GM23338 (cell line): ENCODE data around the gene MAP1S. TPM values are rescaled to one million over a fixed set of nuclear protein-coding genes. Genes with fewer than 3 reads are reported as not detected.

ENCODE experiments used
- ATAC-seq: fragments of 200-7000 bp; cut with Tn5 transposase; 3 replicates; pipeline ENCODE4 v1.9.1; 2020
- DNase-seq: peaks from one replicate; pipeline ENCODE4 v3.0.0-alpha.2; 2015; ENCODE audit warnings: low spot score
- H2AFZ ChIP-seq: fragments of 200-600 bp; sonication (generic); 2 replicates; pipeline ENCODE4 v1.8.0; 2016; ENCODE audit warnings: antibody characterized with exemption, mild to moderate bottlenecking, moderate library complexity
- H3F3A ChIP-seq: fragments of 200-600 bp; sonication (generic); replicated peaks from 2 replicates; pipeline ENCODE4 v1.8.0; 2017; ENCODE audit warnings: antibody characterized with exemption, mixed run types, low read depth
- H3K27ac ChIP-seq: fragments of 200-600 bp; sonication (generic); 2 replicates; pipeline ENCODE4 v1.6.1; 2016; ENCODE audit warnings: low read depth
- H3K27me3 ChIP-seq: fragments of 200-600 bp; sonication (generic); 2 replicates; pipeline ENCODE4 v1.8.0; 2016; ENCODE audit warnings: mild to moderate bottlenecking, mixed run types, moderate library complexity; ENCODE audit not compliant: insufficient read depth
- H3K36me3 ChIP-seq: fragments of 200-600 bp; sonication (generic); 2 replicates; pipeline ENCODE4 v1.8.0; 2016; ENCODE audit warnings: mild to moderate bottlenecking; ENCODE audit not compliant: insufficient read depth
- H3K4me1 ChIP-seq: fragments of 200-600 bp; sonication (generic); 2 replicates; pipeline ENCODE4 v1.8.0; 2016; ENCODE audit warnings: mild to moderate bottlenecking, moderate library complexity; ENCODE audit not compliant: insufficient read depth
- H3K4me2 ChIP-seq: fragments of 200-600 bp; sonication (generic); 2 replicates; pipeline ENCODE4 v1.7.1; 2017; ENCODE audit warnings: mixed run types
- H3K4me3 ChIP-seq: fragments of 200-600 bp; sonication (generic); 2 replicates; pipeline ENCODE4 v1.6.1; 2016; ENCODE audit warnings: mixed run types
- H3K79me2 ChIP-seq: fragments of 200-600 bp; sonication (generic); replicated peaks from 2 replicates; pipeline ENCODE4 v1.8.0; 2017; ENCODE audit warnings: mild to moderate bottlenecking; ENCODE audit not compliant: insufficient read depth
- H3K9me2 ChIP-seq: fragments of 200-600 bp; sonication (generic); 2 replicates; pipeline ENCODE4 v1.8.0; 2017; ENCODE audit not compliant: insufficient read depth
- H4K20me1 ChIP-seq: fragments of 200-600 bp; sonication (generic); replicated peaks from 2 replicates; pipeline ENCODE4 v1.8.0; 2017; ENCODE audit warnings: mild to moderate bottlenecking; ENCODE audit not compliant: insufficient read depth
- H3K27ac Mint-ChIP-seq: 2 replicates; pipeline ENCODE4 v1.8.0; 2020; ENCODE audit warnings: inconsistent platforms, mild to moderate bottlenecking, moderate library complexity, mixed read lengths
- H3K27me3 Mint-ChIP-seq: 3 replicates; pipeline ENCODE4 v1.8.0; 2022; ENCODE audit warnings: low read depth, mild to moderate bottlenecking, moderate library complexity, mixed read lengths, inconsistent platforms; ENCODE audit not compliant: insufficient read depth, poor library complexity
- H3K36me3 Mint-ChIP-seq: 3 replicates; pipeline ENCODE4 v1.8.0; 2021; ENCODE audit warnings: low read depth, mild to moderate bottlenecking, inconsistent platforms, moderate library complexity, mixed read lengths
- H3K4me1 Mint-ChIP-seq: 3 replicates; pipeline ENCODE4 v1.8.0; 2020; ENCODE audit warnings: mild to moderate bottlenecking, inconsistent platforms, mixed read lengths
- H3K4me3 Mint-ChIP-seq: 3 replicates; pipeline ENCODE4 v1.8.0; 2021; ENCODE audit warnings: moderate library complexity, mild to moderate bottlenecking, inconsistent platforms, mixed read lengths
- H3K9me3 Mint-ChIP-seq: 3 replicates; pipeline ENCODE4 v1.8.0; 2020; ENCODE audit warnings: moderate library complexity, mild to moderate bottlenecking, inconsistent platforms, mixed read lengths
- CREB1 ChIP-seq: fragments of 250-450 bp; sonication (Bioruptor Pico); IDR thresholded peaks from 2 replicates; pipeline ENCODE4 v1.5.0; 2020; ENCODE audit warnings: low read depth, mild to moderate bottlenecking, moderate library complexity
- CTCF ChIP-seq, 2 experiments: fragments of 200-600 bp in 1 of 2; sonication (generic) in 1 of 2; conservative IDR thresholded peaks; 2 replicates each; pipeline versions ENCODE4 v1.5.1 to v1.6.1; 2016 to 2017; ENCODE audit warnings: antibody characterized with exemption in 2 of 2, low read depth in 2 of 2, mild to moderate bottlenecking in 2 of 2, moderate library complexity in 1 of 2
- ETS1 ChIP-seq: IDR thresholded peaks from 2 replicates; pipeline ENCODE4 v1.6.1; 2016; ENCODE audit warnings: antibody characterized with exemption
- EZH2 ChIP-seq: fragments of 200-600 bp; sonication (generic); IDR thresholded peaks from one replicate; pipeline ENCODE4 v1.8.0; 2017; ENCODE audit warnings: antibody characterized with exemption, mild to moderate bottlenecking, low read depth; ENCODE audit not compliant: unreplicated experiment
- EZH2phosphoT487 ChIP-seq: fragments of 200-600 bp; sonication (generic); IDR thresholded peaks from one replicate; pipeline ENCODE4 v1.8.1; 2018; ENCODE audit warnings: antibody characterized with exemption; ENCODE audit not compliant: unreplicated experiment
- JUNB ChIP-seq: IDR thresholded peaks from one replicate; pipeline ENCODE4 v1.6.1; 2016; ENCODE audit warnings: antibody characterized with exemption; ENCODE audit not compliant: unreplicated experiment
- NANOG ChIP-seq: IDR thresholded peaks from 2 replicates; pipeline ENCODE4 v1.6.1; 2016; ENCODE audit warnings: antibody characterized with exemption, borderline replicate concordance
- POLR2AphosphoS5 ChIP-seq: IDR thresholded peaks from 2 replicates; pipeline ENCODE4 v1.6.1; 2016; ENCODE audit warnings: antibody characterized with exemption, low read depth
- REST ChIP-seq: IDR thresholded peaks from one replicate; pipeline ENCODE4 v1.6.1; 2018; ENCODE audit warnings: antibody characterized with exemption; ENCODE audit not compliant: unreplicated experiment
- STAT1 ChIP-seq: IDR thresholded peaks from one replicate; pipeline ENCODE4 v1.6.1; 2016; ENCODE audit warnings: antibody characterized with exemption; ENCODE audit not compliant: unreplicated experiment
- ZNF114 ChIP-seq: fragments of 250-450 bp; sonication (Bioruptor Pico); IDR thresholded peaks from 2 replicates; pipeline ENCODE4 v1.5.0; 2020; ENCODE audit warnings: mild to moderate bottlenecking, moderate library complexity
- ZNF331 ChIP-seq: fragments of 250-450 bp; sonication (Bioruptor Pico); IDR thresholded peaks from 2 replicates; pipeline ENCODE4 v1.5.0; 2020; ENCODE audit warnings: low read depth, mild to moderate bottlenecking, moderate library complexity
- ZNF462 ChIP-seq: fragments of 250-450 bp; sonication (Bioruptor Pico); IDR thresholded peaks from 2 replicates; pipeline ENCODE4 v1.5.0; 2020; ENCODE audit warnings: mild to moderate bottlenecking, moderate library complexity
- polyA plus RNA-seq: library from polyadenylated mRNA; unstranded; fragments of >200 nt; fragmentation: Nextera tagmentation; extraction: Ambion mirVana; gene quantifications from 2 replicates; pipeline ENCODE4 v1.2.1, GENCODE V29; 2016
- total RNA-seq: library from RNA; depleted of rRNA; stranded (reverse); fragments of >200 nt; shearing (Covaris generic); gene quantifications from 2 replicates; pipeline ENCODE4 v1.2.3, GENCODE V29; 2014

Gene MAP1S
- total and polyA plus RNA-seq, 2 experiments from 2014 or later: 102 to 104 TPM

- Histone ChIP-seq H3K4me2 (no peak overlapping the region), H2AFZ (no peak overlapping the region), H3K79me2 (no peaks in the 10 kb centered on the region), H3K27ac (no peak overlapping the region), H3K4me3 (no peak overlapping the region), H4K20me1 (no peaks in the 10 kb centered on the region), H3K36me3 (no peaks in the 10 kb centered on the region), H3K27me3 (no peaks in the 10 kb centered on the region), H3K4me1 (no peaks in the 10 kb centered on the region; the same call in 1 of the 2 replicates), H3K9me2 (no peaks in the 10 kb centered on the region), H3F3A (0 out of 2 replicates have a peak, but pooled peaks cover 2% of the 10 kb centered on the region)
- no peaks in the 10 kb centered on the region for H3K9me3 Mint-ChIP-seq
- H3K36me3 Mint-ChIP-seq: peaks cover 4% of the 10 kb centered on the region; the same call in 1 of the 3 replicates
- TF ChIP-seq STAT1 (no peak), CTCF (conservative IDR thresholded peaks at IDR 0.05; ENCODE audit: low read depth in 2 of 2) (no peak), REST (no peak), EZH2phosphoT487 (no peak), ZNF462 (CRISPR knock-in tag) (no peak), ETS1 (no peak), ZNF114 (CRISPR knock-in tag) (no peak), CREB1 (CRISPR knock-in tag) (no peak), NANOG (no peak), ZNF331 (CRISPR knock-in tag) (no peak), EZH2 (no peak), JUNB (no peak), POLR2AphosphoS5 (no peak)
- DNase-seq (peak; percentile 87), ATAC-seq (peak; percentile 91)
- peaks cover 4% of the 10 kb centered on the region for H3K27me3 Mint-ChIP-seq
- no peak overlapping the region for H3K27ac Mint-ChIP-seq
- no peak overlapping the region for H3K4me3 Mint-ChIP-seq
- peaks cover 15% of the 10 kb centered on the region for H3K4me1 Mint-ChIP-seq
Measured at GRCh38 chr19:17755977-17756670, 36.8 kb downstream of the MAP1S start.
